LNCaP clone FGC (cell line): Measurements from ENCODE around the gene VAMP2.

Experiments
- DNase-seq: peaks from one replicate; pipeline ENCODE4 v3.0.0-alpha.2; 2011; ENCODE audit warnings: low read depth
- H3K4me3 ChIP-seq: 2 replicates; pipeline ENCODE4 v1.5.1; 2011; ENCODE audit warnings: mild to moderate bottlenecking, low read depth, low read length, control low read depth
- CTCF ChIP-seq: IDR thresholded peaks from 2 replicates; pipeline ENCODE4 v1.5.1; 2012; ENCODE audit warnings: mild to moderate bottlenecking; ENCODE audit not compliant: control insufficient read depth, insufficient read depth; ENCODE audit errors: extremely low read depth

Gene VAMP2

GRCh38 chr17:8131844-8132441, 30.8 kb downstream of the VAMP2 start:
- no peak for DNase-seq
- H3K4me3 ChIP-seq: no peak overlapping the region
- no peak for TF ChIP-seq CTCF

DNA sequence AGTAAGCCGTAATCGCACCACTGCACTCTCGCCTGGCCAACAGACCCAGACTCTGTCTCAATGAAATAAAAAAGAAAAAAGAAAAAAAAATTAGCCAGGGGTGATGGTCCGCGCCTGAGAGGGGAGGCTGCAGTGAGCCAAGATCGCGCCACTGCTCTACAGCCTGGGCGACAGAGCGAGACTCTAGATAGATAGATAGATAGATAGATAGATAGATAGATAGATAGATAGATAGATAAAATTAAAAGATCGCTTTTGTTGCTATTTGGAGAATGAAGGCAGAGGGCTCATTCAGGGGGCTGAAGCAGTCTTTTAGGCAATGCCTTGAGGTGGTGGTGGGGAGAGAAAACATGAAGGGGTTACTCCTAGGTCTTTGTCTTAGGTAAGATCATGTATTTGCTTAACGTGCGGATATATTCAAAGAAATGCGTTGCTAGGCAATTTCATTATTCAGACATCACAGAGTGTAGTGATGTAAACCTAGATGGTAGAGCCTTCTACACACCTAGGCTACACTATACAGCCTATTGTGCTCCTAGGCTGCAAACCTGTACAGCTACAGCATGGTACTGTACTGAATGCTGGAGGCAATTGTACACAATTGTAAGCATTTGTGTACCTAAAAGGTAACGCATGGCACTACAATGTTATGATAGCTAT, 34.5 kb downstream of the VAMP2 start:
- TF ChIP-seq CTCF: no peak
- DNase-seq: no peak
- no peak overlapping the region for H3K4me3 ChIP-seq

- no peak for TF ChIP-seq CTCF
- DNase-seq: peak; percentile 23
- H3K4me3 ChIP-seq: peak overlapping the region; percentile 82
These were observed 36.2 kb downstream of the VAMP2 start for GRCh38 chr17:8126491-8127066.

GRCh38 chr17:8125947-8126490, 36.7 kb downstream of the VAMP2 start:
- no peak for DNase-seq
- no peak for TF ChIP-seq CTCF
- peak overlapping the region; percentile 82 for H3K4me3 ChIP-seq

DNA sequence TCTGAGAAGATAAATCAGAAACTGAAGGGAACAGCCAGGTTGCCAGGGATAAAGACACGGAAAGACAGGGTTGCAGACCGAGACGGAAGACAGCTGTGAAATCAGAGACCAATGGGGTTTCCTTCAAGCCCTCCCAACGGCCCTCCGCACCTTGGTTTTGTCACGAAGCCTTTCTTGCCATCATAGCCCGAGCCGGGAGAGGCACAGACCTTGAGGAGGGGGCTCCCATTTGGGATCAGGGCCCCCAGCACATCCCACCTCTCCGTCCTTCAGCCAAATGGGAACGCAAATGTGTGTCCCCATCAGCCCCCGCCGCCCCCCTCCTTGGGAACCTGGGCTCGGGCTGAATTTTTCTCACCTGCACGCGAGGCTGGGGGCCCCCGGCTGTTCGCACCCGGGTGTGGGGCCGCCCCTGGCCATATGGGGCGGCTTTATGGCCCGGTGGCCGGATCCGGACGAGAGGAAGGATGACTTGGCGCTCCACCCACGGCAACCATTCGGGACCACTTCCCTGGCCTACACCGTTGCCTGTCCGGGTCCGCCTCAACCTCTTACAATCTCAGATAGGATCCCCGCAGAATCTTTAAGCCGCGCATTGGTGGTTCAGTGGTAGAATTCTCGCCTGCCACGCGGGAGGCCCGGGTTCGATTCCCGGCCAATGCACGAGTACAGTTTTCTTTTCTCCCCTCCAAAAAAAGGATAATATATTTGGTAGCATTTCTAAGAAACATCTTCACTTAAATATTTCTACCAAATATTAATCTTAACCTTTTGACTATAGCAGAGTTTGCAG, 37.4 kb downstream of the VAMP2 start:
- H3K4me3 ChIP-seq: peak overlapping the region; percentile 82
- no peak for TF ChIP-seq CTCF
- no peak for DNase-seq

GRCh38 chr17:8124350-8125153, 38.2 kb downstream of the VAMP2 start:
- DNase-seq: no peak
- H3K4me3 ChIP-seq: peak overlapping the region; percentile 58
- TF ChIP-seq CTCF: 0 out of 2 replicates have a peak, but pooled peaks have one; percentile 1
